ENCODE measurements around the gene MAST4.

The MAST4 gene

DNA sequence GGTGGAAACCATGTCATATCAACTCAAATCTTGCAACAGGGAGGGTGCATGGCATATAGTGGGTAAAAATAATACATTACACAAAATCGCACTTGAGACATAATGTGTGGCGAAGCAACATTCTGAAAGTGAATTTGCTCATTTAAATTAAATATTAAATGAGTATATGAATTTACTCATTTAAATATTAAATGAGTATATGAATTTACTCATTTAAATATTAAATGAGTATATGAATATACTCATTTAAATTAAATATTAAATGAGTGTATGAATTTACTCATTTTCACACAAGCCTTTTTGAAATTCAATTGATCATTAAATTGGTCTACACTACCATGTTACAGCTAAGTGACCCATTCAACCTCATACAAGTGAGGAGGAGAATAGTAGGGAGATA is 10.5 kb downstream of the MAST4 start:
- DNase-seq = no peak

DNA sequence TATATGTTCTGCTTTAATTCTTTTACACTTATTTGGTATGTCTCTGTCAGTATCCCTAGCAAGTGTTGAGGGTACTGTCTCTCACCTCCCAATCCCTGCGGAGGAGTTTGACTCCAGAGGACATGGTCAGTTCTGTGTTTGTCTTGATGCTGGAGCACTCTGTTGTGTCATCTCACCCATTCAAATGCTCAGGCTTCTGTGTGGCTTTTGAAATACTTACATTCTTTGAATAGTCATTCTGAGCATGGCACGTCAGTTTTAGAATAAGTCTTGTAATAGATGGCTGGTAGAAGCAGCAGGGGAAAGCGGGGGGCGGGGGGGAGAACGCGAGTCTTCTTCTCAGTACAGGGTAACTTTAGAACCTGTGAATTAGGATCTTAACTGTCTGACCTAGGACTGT is 12.3 kb downstream of the MAST4 start:
- no peak for DNase-seq

DNA sequence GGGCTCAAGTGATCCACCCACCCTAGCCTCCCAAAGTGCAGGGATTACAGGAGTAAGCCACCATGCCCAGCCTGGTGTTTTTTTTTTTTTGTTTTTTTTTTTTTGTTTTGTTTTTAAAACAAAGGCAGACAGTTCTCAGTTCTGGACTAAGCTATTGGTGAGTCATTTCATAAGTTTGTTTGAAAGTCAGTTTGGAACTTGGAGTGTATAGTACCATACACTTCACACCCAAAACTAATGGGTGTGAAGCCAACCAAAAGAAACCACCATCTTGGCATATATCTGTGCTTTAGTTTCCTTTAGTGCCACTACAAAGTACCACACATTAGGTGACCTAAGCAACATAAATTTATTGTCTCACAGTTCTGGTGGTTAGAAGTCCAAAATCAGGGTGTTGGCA is 13.4 kb downstream of the MAST4 start:
- DNase-seq = no peak

DNA sequence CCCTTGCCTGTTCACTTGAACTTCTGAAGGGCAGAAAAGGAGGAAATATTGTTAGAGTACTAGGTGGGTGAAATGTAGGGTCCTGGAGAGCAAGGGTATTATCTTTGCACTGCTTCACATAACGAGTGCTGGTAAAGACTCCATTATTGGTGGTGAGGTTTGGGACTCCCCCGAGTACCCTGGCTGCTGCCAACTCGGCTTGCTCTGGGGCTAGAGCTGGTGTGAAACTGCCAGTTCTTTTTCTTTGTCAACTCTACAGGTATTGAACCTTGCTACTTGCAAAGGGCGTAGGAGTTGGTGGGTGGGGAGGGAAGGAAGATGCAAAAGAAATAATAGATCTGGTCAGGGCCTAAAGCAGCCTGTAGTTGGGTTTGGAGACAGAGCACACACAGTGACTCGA is 16.0 kb downstream of the MAST4 start:
- DNase-seq = no peak

DNA sequence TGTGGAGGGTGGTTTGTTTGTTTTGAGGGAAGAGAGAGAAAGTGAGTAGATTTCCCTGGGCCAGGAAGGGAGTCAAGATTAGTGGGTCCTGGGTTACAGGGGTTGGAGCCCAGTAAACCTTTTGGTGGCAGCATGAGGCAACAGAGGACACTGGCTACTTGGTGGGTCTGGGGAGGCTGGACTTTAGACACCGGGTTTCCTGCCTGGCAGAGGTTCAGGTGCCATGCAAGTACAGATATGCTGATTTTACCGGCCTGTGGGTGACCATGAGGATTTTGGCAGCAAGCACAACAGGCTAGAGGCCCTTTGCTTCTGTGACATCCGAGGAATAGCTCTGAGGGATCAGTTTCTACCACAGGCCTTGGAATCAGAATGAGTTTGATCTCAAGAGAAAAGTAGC is 18.9 kb downstream of the MAST4 start:
- DNase-seq = no peak

DNA sequence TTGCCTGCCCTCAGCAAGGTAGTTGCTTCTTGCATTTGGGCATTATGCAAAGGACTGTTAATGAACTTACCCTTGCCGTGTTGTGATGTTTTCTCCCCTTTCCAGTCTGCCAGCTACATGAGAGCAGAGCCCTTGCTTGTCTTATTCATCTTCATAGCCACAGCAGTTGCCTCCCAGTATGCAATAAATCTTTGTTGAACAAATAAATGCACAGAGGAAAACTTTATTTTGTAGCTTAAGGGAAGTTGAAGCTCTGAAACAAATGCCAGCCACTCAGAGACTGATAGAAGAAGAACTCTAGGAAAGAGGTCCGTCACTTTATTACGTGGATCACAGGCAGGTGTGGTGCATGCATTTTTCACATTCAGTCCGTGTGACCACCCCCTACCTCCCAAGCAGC is 19.7 kb downstream of the MAST4 start:
- DNase-seq = no peak

DNA sequence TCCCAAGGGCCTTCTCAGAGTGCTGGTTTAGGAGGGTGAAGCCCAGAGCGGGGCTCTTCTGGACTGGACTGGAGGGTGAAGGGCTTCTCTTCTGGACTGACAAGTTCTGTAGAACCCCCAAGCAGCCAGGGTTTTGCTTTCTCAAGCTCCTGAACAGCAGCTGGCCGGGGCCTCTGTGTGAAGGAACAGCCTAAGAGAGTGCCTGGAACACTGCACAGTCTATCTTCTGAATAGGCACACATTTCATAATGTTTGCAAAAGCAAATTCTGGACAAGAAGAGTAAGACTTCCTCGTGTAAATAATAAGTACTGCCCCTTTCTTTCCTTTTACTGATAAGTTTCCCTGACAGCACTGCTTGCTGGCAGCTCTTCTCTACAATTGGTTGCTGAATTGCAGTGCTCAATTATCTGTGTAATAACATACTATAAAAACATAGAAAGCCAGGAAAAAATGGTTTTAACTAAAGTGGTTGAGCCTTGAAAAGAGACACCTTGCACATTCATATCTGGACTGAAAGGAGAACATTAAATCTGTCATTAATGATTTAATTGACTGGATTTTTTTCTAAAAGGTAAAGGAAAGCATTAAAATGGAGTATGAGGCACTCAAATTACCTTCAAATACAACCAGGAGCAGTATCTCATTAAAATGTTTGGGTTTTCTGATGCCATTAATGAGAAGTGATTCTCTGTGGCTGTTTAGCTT is 20.5 kb downstream of the MAST4 start:
- no peak for DNase-seq

DNA sequence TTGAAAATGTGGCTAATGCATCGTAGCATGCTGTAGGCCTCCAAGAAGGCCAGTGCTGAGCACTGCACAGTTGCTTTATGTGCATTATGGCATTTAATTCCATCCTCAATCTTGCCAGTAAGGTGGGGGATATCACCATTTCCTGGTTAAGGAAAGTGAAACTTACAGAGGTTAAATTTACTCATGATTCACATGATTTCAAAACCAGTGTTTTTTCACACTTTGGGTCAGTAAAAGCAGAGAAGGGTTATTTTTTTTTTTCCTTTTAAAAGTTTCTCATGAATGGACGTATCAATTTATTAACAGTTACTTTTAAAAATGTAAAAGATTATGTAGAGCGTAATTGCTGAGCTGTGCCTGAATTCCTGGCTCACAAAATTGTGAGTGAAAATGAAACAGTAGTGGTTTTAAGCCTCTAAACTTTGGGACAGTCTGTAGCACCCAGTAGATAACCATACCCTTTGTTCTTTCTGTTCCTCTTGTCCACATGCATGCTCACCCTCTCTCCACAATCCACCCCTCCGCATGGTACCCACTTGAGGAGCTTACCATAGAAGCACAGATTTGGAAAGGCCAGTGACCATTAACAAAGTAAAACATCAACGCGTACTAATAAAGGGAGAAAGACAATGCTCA is 21.2 kb downstream of the MAST4 start:
- DNase-seq = no peak

DNA sequence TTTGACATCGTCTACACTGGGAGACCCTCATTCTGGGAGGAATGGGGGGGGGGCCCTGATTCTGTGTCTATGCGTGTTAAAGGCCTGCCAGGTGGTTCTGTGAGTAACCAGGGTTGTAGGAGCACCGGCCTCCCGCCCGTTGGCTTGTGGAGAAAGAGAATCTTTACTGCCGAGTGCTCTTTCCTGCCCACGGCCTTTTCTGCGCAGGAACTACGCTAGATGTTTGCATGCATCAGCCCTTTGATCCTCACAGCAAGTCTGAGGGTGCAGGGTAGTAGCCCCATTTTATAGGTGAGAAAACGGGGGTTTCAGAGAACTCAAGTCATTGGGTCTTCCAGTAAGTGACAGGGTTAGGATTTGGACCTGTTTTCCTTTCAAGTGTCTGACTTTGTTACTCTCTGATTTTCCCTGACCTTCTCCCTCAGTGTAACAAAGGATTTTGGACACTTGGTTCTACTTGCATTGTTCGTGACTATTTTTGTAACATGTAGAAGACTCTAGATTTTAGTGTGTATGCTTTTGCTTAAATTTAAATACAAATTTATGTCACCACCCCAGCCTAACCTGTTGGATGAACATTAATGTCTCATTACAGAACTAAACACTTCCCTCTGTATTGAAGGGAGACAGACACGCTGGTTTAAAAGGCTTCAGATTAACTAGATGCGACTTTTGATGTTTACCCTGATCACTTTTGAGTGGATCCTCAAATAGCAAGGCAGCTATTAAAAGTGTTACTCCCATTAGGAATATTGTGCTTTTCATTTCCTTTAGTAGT is 22.0 kb downstream of the MAST4 start:
- DNase-seq = no peak

DNA sequence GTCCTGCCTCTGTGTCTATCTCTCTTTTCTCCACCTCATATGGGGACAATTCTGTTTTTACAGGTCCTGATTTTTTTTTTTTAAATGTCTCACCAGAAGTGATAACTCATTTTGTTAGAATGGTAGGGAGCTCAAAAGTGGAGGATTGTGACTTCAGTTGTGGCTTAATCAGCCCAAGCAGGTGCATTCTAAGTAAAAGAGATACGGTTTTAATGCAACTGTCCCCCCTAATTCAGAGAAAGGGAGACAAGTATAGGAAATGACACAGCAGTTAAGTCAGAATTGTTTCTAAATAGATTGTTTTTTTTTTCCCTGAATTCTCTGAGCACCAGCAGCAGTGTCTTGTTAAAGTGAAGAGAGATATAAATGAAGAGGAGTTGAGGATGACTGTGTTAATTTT is 24.5 kb downstream of the MAST4 start:
- no peak for DNase-seq

DNA sequence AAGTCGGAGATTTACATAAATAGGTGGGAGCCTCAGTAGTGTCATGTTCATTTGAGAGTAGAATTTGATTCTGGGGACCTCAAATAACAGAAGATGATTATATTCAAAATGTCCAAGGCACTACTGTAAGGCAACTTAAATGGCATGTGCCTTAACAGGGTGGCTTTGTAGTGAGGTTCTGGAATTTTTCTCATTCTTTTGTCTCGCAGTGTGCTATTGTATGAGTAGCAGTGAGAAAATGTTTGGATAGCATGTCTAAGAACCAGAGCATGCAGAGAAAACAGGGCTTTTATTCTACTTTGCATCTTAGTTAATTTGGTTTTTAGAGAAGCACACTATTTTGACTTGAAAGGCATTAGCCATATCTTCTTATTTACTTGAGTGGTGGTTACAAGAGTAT is 25.0 kb downstream of the MAST4 start:
- no peak for DNase-seq

DNA sequence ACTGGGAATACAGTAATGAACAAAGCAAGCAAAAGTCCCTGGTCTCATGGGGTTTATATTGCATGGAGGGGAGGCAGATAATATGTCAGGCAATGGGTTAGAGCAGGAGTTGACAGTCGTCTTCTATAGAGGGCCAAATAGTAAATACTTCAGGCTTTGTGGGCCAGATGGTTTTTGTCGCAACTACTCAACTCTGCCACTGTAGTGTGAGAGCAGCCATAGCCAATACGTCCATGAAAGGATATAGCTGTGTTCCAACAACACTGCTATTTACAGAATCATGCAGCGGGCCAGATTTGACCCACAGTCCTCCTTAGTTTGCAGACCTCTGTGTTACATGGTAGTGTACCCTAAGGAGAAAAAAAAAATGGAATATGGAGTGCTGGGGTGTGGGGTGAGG is 25.5 kb downstream of the MAST4 start:
- no peak for DNase-seq

DNA sequence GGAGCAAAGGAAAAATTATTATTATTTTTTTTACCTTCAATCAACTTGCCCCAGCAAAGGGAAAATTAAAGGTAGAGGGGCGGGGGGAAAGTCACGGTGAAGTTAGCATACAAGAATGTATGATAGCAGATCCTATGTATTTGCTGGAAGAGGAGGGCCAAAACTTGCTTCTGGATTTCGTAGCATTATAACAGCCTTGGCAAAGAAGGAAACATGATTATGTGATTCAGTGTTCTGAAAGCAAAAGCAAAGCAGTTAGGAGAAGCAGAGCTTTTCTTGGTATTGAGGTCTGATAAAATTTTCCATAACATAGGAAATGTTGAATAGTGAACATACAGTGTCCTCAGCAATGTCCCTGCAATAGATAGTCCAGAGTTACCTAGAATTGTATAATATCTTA is 32.4 kb downstream of the MAST4 start:
- no peak for DNase-seq

DNA sequence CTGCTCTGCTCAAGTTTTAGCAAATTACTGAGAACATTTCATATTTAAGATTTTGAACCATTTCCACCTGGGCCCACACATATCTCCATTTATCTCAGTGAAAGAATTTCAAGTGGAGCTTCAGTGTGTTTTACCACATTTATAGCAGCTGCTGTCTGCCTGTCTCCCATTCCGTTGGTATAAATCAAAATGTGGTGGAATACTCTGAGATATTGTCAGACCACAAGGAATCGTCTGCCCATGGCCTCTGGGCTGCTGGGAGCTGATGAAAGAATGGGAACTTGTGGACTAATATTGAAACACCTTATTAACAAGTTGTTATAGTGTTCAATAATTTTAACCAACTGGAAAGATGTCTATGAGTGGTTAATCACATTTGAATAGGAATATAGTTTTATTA is 33.3 kb downstream of the MAST4 start:
- DNase-seq = no peak

DNA sequence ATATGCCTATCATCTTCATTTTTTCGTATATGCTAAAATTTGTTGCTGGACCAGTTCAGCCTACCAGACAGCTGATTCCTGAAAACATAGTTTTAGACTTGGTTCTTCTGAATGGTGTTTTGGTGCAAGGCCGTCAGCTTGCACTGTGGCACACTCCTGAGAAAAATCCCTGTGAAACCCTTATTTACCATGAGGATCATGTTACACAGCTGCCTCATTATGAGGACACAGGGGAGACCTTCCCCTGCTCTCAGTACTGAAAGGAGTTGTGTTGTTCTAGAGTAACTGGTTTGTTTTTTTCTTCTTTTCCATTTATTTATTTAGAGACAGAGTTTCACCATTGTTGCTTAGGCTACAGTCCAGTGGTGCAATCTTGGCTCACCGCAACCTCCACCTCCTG is 37.6 kb downstream of the MAST4 start:
- DNase-seq = no peak

DNA sequence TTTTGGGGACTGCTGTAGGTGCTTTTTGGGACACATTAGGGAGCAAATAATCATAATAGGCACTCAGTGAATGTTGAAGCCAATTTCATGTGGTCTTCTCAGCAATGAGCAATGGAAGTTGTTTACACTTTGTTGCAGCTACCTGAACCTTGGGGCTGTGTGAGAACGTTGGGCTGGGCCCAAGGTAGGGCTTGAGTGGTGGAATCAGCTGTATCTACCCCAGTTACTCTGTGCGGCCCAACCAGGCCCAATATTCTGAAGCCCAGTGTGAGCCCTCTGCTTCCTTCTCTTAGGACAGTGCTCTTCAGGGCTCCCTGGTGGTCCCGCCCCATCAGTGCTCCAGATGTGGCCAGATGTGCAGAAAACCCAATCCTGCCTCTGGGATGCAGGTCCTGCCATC is 38.4 kb downstream of the MAST4 start:
- no peak for DNase-seq

DNA sequence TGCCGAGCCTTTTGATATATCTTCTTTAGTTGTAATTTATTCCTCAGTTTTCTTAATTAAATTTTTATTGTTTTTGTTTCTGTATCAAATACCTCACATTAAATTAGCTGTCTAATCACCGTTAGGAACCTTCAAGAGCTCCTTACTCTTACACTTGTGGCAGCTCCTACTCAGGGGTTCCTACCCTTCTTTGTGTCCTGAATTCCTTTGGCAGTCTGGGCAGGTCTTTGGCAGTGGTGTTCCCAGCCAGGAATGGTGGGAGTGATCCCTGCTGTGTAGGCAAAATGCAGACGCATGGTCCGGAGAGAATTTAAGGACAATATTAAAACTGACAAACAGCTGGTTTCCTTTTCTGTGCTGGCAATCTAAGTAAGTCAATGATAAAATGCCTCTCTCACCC is 41.8 kb downstream of the MAST4 start:
- DNase-seq = no peak

DNA sequence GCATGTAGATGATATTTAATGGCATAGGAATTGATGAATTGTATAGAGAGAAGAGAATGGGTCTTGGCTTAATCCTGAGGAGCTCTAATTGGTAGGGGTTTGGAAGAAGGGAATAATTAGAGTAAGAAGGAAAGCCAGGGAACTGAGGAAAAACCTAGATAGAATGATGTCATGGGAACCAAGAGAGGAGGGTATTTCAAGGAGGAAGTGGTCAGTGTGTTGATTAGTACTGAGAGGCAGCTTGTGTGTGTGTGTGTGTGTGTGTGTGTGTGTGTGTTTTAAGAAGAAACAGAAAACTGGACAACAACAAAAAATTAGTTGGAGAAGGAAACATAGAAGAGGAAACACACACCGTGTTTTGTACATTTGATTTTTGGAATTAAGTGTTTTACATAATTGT is 42.8 kb downstream of the MAST4 start:
- no peak for DNase-seq

DNA sequence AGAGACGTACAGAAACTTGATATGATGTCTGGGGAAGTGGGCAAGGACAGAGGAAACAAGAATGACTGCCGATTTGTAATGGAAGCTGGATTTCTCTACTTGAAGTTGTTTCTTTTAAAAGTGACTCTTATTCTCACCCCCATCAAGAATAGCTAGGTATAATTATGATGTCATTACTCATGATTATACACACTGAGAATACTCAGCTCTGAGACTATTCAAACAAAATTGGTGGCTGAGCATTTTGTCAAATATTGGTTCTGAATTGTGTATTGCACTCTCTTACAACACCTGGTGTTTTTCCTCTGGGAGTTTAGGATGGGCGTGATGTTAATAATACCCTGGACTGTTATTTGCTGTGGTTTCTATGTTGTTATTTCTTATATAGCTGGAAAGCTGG is 46.3 kb downstream of the MAST4 start:
- no peak for DNase-seq

DNA sequence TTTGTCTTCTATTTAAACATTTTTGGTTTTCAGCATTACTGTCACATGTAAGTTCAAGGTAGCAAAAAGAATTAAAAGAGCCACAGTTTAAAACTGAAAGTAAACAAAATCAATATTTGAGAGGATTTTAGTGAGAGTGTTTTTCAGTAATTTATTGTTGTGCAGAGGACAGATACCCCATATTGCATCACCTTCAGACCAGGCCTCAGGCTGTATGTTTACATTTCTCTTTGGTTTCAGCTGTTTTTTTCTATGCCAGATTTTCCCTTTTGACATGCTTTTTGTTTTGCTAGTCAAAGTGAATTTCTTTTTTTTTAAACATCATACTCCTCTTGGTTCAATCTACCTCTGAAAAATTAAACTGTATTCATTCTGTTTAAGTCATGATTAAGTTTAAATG is 47.2 kb downstream of the MAST4 start:
- DNase-seq = no peak

DNA sequence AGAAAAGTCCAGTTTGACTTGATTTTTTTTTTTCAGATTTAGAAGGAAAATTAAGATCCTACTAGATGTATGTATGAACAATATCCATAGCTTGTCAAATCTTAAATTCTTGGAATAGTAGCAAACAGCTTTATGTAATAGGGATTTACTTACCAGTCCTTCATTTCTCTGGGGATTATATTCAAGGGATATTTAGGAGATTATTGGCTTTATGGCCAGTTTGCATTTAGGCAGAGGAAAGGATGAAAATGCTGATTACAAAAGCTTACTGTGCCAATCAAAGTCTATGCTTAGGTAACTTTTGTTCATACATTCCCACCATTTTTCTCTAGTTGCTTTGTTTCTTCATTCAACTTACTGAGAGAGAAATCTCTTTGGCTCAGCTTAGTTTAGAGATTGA is 47.9 kb downstream of the MAST4 start:
- no peak for DNase-seq

DNA sequence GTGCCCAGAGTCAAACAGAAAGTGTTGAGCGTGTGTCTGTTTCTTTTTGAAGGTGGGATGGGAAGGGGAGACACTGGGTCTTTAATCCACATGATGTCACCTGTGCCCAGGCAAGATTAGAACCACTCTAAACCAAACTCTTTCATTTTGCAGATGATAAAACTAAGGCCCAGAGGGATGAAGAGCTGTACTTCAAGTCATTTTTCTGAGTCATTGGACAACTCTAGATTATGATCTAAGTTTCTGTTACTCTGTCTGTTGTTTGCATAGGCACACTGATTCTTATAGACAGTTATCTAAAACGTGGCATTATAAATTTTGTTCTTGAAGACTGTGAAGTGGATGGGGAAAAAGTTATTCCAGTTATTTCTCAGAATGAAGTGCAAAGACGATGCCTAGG is 48.8 kb downstream of the MAST4 start:
- no peak for DNase-seq

DNA sequence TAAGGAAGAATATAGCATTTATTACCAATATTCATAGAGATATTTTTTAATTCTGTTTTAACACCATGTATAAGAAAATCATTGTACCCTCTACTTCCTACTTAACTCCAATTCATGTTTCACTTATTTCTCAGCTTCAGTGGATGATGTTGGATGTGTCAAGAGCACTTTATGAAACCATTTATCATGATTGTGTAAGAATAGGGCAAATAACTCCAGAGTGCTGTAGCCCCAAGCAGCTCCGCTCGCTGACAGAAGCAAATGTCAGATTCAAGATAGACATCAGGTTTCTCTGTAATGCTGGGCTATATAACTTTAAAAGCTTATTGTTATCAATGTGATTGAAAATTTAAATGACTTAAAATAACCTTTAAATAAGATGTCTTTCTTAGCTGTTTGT is 50.4 kb downstream of the MAST4 start:
- DNase-seq = no peak

DNA sequence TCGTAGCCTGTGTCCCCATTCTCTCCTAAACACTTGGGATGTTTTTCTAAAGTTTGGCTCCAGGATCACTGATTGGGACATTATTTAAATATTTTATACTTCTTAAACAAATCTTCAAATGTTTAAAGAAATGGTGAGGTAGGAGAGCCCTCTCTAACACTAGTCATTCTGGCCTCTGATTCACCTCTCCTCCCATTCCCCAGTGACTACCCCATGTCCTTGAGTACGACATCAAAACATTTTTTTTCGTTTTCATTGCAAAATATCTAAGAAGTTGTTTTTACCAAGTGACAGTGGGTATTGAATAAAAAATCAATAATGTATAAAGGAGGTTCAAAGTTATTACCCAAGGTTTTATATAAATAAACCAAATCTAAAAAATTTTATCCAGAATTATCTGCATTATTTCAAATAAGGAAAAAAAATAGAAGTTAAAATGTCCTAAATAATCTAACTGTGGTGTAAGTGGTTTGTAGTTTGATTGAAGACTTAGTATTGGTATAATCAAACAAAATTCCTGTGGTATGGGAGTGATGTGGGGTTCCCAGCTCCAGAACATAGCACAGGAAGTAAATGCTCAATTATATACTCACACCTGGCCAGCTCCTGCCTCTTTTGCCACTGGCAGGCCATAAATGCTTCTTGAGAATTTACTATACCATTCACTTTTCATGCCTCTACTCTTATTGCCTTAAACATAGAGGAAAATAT is 51.1 kb downstream of the MAST4 start:
- DNase-seq = no peak

Data from CD4-positive, alpha-beta T cell treated with Interleukin-10 for 1 hour (primary cell).